GM12874 (cell line): ENCODE measurements around the gene PRKG2.

Source experiments
- TF ChIP-seq, protein P1 (sequence below): IDR thresholded peaks from 2 replicates; pipeline ENCODE4 v1.5.1; 2011; ENCODE audit warnings: low read depth, mild to moderate bottlenecking, control low read depth, low read length, moderate library complexity; ENCODE audit not compliant: insufficient read depth

PRKG2 gene

DNA sequence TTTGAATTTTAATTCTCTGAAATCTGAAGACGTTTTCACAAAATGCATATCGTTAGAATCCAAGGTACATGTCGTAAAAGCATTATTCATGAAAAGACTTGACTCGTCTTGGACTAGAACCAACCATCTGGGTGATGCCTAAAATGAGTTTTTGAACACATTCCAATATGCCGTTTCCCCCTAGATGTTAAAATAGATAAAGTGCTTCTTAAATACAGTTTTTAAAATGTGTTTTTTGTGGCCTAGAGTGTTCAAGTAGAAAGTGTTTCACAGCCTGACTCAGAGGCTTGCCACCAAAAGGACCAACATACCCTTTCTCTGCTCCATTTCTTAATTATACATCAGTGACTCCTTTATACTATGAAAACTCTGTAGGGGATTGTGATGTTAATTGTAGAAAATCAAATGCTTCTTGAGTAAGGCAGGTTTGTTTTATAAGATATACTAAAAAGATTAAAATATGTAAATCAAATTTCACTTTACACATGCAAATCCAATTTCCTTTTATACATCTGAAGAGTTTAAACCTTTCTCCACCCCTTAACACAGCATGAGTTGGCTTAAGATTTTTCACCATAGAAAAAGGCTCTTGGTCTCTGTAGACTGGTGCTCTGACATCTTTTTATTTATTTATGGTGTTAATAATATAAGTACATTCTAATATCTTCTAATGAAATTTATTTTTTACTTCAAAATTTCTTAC, 48.4 kb downstream of the PRKG2 start:
- TF ChIP-seq, protein P1, sequence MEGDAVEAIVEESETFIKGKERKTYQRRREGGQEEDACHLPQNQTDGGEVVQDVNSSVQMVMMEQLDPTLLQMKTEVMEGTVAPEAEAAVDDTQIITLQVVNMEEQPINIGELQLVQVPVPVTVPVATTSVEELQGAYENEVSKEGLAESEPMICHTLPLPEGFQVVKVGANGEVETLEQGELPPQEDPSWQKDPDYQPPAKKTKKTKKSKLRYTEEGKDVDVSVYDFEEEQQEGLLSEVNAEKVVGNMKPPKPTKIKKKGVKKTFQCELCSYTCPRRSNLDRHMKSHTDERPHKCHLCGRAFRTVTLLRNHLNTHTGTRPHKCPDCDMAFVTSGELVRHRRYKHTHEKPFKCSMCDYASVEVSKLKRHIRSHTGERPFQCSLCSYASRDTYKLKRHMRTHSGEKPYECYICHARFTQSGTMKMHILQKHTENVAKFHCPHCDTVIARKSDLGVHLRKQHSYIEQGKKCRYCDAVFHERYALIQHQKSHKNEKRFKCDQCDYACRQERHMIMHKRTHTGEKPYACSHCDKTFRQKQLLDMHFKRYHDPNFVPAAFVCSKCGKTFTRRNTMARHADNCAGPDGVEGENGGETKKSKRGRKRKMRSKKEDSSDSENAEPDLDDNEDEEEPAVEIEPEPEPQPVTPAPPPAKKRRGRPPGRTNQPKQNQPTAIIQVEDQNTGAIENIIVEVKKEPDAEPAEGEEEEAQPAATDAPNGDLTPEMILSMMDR, result no peak

DNA sequence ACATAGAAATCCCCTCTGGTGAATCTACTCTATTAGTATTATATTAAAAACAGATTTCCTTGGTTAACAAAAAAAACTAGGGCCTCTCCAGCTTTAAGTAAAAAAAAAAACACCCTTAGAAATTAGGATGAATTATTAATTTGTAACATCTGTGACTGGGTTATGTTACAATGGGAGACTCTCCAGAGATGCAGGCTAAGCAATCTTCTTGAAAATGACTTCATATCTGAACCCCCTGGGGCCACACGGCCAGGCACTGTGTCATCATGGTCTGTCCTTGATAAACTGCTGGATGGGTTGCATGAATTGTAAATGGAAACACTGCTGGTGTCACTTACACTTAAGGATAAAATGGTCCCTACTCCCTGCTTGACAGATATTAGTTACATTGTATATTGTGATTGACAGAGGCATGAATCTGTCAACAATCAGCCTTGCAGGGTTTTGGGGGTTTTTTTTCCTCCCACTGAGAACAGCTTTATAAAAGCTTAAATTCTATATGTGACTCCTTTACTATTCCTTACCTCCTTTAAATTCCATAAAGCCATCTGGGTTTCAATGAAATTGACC, 49.1 kb downstream of the PRKG2 start:
- TF ChIP-seq, protein P1, result no peak

DNA sequence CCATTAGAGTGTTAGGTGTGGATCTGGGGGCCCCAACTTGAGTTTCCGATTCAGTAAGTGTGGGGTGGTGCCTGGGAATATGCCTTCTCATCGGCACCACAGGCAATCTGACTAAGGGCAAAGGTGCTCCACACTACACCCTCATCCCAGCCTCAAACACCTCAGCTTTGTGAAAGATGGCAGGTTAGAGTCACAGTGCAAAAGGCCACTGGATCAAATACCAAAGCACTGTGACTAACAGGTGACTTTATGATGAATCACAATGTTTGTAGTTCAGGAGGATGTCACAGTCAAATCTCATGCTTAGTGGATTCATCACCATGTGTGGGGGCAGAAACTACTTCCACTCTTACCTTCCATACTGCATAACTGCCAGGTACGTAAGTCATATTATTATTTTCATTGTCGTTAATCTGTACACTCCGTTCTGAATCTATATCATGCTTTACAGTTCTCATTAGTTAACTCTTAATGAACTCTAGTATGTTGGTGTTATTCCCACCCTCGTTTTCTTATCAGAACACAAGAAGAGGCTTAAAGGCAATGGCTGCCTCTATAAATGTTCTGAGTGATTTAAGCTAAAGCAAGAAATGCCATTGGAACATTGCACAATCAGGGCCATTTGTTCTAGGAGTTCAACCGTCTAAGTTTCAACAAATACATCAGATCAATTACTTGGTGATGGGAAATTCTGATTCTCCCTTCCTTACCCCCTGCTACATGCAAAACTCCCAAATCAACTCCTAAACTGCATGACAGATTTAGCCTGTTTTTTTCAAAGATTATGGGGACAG, 50.2 kb downstream of the PRKG2 start:
- TF ChIP-seq, protein P1, result no peak

DNA sequence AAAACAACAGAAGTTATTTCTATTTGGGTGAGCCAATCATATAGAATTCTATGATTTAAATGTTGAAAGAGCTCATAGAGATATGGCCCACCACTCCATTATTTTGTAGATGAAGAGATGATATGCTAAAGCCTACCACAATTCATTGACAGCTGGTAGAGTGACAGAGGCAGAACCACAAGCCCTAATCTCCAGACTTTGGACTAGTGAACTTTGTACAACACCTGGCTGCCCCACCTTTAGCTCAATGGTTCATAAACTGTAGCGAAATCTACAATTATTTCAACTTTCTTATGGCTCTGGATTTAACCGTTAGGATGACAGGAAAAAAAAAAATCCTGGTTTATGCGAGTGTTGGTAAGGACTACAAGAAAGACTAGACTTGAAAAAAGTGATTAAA, 50.9 kb downstream of the PRKG2 start:
- TF ChIP-seq, protein P1, result no peak

DNA sequence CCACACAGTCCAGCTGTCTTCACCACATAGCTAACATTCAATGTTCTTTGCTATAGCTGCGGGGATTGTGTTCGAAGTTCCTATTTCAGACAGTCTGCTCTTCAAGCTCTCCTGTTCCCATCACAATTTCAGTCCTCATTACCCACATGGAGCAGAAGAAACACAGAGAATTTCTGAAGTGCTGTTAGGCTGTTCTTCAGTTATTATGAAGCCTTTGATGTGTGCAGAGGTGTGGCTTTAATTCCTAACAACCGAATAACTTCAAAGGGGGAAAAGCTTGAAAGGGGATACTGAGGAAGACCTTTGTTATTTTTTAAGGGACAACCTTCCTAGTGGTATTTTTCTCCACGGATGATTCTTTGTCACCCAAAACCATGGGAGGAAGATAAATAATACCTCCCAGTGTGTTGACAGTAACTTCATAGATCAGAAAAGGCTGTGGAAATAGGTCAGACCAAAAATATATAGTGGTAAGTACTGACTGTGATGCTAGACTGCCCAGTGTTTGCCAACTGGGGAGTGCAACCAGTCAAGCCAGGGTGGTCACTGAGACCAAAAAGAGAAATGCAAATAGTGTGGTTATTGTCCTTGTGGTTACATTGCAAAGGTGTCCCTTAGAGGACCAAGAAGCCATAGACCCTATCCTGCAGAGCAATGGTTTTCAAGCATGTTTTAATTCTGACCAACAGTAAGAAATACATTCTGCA, 52.1 kb downstream of the PRKG2 start:
- TF ChIP-seq, protein P1, result no peak

DNA sequence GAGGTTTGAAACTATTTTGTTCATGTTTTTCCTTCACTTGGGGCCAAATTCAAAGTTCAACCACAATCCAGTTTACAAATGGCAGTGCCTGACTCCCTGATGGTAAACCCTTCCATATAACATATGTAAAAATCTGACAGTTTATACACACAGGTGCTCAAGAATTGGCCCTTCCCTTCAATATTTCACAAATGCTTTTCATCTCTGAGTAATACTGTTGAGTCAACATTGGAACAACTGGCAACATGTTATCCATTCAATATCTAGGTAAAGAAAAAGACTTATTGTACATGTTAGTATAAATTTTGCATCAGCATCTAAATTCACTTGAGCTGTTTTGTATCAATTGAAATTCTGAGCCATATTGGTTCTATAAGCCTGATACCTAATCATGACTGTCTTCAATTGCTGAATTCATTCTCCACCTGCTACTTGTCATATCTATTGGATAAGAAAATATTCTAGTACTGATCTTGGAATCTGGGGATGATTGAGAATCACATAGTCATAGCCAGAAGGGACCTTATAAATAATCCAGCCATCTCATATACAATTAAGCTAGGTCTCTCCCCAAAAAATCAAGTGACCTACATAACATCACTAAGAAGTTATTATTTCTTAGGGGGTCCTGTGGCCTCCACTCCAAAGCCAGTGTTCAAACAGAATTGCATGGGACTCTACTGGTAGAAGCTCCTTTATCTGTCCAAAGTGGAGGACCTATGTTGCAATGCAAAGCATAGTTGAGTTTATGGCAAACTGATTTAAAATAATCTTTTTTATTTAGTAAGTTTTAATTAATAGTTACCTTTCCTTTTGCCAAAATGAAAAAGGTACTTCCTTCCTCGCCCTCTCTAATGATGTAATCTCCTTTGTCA, 61.9 kb downstream of the PRKG2 start:
- TF ChIP-seq, protein P1, result no peak
